Activated gamma-delta T cell (primary cell): ENCODE measurements around the gene SUGCT.
"Not testable (repeated sequence)": the region's sequence is repeated elsewhere in the genome, so short reads cannot be mapped to it uniquely, and the experiment has no call there.

Experiments used
- DNase-seq: peaks from one replicate; lab custom pipeline; 2025; lab: John Stamatoyannopoulos, UW
- total RNA-seq, 2 donors: gene quantifications; one replicate each; lab custom pipeline; 2026; lab: John Stamatoyannopoulos, UW

SUGCT gene
- 0.44 to 0.97 reads per million in 2 donors for total RNA-seq

GRCh38 chr7:40134428-40135316 is at the start of gene SUGCT, which contains the start of gene MPLKIP:
TSS of gene SUGCT (plus strand) at chr7:40135005.
TSS of gene MPLKIP (minus strand) at chr7:40134622. CDS start at chr7:40134567, 55 bp downstream.
- peak; percentile 65 for DNase-seq

DNA sequence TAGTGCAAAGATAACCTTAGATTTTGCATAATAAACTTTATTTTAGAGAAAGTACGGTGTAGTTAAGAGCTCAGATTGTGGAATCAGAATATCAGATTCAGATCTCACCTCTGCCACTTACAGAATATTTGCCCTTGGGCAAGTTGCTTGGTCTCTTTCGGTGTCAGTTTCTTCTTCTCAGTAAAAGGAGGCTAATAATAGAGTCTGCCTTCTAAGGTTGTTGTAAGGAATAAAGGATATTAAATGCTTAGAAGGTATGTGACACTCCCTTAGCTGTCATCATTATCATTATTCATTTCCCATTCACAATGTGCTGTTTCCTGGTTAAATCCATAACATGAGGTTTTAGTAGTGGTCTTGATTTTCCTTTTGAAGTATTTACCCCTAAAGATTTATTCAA is 42.6 kb upstream of the SUGCT start:
- no peak for DNase-seq

DNA sequence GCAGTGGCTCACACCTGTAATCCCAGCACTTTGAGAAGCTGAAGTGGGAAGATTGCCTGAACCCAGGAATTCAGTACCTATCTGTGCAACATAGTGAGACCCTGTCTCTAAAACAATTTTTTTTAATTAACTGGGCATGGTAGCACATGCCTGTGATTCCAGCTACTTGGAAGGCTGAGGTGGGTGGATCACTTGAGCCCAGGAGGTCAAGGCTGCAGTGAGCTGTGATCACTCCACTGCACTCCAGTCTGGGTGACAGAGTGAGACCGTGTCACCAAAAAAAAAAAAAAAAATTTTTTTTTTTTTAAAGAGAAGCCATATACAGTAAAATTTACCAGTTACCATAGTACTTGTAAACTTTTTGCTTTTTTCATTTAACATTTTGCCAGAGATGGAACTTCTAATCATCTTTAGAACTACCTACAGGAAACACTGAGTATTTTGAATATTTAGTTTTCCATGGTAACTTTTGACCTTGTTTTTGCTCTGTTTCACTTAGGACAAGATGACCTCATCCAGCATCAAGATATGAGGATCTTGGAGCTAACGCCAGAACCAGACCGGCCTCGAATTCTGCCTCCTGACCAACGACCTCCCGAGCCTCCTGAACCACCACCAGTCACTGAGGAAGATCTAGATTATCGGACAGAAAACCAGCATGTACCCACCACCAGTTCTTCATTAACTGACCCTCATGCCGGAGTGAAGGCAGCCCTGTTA is 41.0 kb upstream of the SUGCT start:
- no peak for DNase-seq

DNA sequence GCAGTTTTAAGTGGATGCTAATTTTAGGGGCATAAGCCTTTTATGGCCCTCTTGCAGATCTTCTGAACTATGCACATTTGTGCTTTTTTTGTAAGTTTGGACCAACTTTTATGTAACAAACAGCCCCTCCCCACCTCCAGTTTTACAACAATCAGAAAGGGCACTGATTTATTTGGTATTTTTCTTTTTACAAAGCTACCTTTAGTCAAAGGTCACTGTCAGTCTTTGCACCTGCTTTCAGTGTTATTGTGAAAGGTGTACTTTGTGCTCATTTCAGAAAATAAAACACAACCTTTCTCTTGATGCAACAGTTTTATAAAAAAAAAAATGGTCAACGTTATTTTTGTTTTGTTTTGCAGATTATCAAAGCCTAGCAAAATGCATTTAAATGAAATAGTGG is 39.6 kb upstream of the SUGCT start:
- DNase-seq = no peak

DNA sequence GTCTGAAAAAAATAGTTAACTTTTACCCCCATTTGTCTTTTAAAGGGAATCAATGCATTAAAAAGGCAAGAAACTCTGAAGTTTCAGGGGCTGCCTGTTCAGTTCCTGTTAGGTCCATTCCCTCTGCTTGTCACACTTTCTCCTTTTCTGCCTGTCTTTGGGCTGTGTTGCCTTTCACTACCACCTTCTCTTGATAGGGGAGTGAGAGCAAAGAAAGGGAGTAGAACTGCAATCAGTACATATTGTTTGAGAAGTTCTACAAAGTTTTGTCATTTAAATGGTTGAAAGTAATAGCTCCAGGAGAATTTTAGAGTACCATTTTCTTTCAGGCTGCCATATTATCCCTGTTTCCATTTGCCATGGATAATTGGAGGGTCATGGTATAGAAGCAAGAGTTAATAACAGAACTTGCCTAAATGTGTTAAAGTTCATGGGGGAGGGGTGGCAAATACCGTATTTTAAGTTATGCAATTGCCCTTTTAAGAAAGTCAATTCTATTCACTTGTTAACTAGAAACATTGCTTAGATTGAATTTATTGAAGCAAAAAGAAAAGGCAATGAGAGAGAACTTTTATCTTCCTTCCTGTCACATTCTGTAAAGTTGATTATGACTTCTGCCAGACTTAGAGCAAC is 39.0 kb upstream of the SUGCT start:
- DNase-seq = no peak

DNA sequence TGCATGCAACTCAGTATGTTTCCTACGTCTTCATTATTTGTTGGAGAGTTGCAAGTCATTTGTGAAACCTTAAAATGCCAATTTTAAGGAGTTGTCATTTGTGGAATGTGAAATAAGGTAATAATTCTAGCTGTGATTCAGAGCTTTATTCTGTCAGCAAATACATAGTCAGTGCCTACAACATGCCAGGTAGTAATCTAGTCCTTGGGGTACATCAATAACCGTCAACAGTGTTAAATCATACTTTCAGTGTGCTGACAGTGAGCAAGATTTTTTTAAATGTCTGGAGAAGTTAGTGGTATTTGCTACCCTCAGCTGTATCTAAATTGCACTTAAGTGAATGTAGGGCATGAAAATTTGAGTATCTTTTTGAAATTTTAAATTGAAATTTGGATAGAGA is 37.1 kb upstream of the SUGCT start:
- no peak for DNase-seq

GRCh38 chr7:40098810-40099209 is 36.0 kb upstream of the SUGCT start:
- no peak for DNase-seq

DNA sequence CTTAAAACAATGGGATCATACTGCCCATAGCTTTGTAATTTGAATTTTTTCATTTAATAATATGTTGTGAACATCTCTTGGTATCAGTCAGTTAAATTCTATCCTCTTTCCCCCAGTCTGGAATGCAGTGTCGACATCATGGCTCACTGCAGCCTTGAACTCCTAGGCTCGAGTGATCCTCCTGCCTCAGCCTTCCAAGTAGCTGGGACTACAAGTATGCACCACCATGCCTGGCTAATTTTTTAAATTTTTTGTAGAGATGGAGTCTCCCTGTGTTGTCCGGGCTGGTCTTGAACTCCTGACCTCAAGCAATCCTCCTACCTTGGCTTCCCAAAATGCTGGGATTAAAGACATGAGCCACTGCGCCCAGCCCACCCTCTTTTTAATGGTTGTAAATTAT is 35.0 kb upstream of the SUGCT start:
- DNase-seq = no peak

- DNase-seq = no peak
Observed at GRCh38 chr7:40101201-40101600, 33.6 kb upstream of the SUGCT start.

DNA sequence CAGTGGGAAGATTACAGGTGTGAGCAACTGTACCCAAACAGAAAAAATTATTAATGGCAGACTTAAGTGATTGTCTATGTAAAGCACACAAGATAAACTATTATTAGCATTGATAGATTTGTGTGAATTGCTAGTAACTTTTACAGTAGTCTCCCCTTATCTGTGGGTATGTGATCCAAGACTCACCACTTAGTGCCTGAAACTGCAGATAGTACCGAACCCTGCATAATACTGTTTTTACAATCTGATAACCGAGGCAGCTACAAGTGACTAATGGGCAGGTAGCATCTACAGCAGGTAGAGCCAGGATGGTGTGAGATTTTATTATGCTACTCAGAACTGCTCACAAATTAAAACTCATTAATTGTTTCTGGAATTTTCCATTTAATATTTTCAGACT is 31.9 kb upstream of the SUGCT start:
- DNase-seq = no peak

DNA sequence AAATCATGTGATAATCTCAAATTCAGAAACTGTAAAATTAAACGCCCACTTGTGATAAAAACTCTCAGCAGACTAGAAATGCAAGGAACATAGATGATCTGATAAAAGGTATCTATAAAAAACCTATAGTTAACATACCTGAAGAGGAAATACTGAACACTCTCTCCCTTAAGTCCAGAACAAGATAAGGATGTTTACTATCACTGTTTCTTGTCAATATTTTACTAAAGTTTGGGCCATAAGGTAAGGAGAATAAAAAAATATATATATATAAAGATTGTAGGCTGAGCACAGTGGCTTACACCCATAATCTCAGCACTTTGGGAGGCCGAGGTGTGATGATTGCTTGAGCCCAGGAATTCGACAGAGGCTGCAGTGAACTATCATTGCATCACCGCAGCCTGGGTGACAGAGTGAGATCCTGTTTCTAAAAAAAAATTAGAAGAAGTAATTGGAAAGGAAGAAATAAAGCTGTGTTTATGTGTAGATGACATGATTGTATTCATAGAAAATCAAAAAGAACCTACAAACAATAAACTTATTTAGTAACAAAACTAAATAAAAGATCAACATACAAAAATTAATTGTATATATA is 28.8 kb upstream of the SUGCT start:
- DNase-seq = no peak

DNA sequence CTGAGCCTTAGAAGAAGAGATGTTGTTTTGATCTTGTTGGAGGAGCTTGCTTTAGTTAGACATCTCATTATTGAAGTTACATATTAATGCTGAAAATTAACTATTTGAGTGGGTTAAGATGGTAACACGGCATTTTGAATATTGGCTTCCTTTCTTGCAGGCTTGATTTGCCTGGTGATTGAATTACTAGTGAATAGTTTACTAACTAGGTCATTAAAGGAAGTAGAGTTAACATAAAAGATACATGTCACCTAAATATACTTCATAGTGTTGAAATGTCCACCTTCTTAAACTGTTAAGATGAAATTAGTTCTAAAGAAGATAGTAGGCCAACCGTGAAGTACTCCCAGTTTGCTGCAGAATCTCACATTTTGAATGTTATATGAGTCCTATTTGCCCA is 18.9 kb upstream of the SUGCT start:
- no peak for DNase-seq

DNA sequence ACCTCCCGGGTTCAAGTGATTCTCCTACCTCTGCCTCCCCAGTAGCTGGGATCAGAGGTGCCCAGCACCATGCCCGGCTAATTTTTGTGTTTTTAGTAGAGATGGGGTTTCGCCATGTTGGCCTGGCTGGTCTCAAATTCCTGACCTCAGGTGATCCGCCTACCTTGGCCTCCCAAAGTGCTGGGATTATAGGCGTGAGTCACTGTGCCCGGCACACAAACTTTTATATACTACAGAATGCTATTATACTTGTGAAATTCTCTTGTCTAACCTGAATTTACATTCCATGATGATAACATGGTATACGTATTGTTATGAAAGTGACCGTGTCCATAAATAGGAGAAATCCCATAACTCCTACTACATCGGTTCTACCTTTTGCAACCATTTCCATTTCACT is 17.6 kb upstream of the SUGCT start:
- DNase-seq = not testable (repeated sequence)

DNA sequence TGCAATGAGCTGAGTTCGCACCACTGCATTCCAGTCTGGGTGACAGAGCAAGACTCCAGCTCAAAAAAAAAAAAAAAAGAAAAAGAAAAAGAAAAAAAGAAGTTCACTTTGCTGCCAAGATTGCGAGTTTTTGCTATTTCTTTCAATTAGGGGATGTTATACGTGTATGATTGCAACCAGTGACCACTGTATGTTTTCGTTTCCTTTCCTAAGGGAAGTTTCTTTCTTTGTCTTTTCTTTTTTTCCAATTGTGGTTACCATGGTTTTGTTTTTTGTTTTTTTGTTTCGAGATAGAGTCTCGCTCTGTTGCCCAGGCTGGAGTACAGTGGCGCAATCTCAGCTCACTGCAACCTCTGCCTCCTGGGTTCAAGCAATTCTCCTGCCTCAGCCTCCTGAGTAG is 16.6 kb upstream of the SUGCT start:
- DNase-seq = not testable (repeated sequence)

DNA sequence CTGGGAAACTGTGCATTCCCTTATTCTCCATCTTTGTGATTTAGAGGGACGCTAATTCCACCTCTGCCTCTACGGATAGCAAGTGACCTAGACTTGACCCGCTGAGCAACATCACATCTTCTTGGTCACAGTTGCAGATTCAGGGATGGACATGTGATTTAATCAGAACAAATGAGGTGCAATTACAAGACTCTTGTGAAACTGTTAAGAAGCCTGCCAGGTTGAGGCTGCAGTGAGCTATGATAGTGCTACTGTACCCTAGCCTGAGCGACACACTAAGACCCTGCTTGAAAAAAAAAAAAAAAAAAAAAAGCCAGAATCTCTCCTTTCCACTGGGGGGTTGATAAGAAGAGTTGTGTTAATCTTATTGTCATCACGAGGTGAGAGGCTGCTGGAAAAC is 14.8 kb upstream of the SUGCT start:
- no peak for DNase-seq

DNA sequence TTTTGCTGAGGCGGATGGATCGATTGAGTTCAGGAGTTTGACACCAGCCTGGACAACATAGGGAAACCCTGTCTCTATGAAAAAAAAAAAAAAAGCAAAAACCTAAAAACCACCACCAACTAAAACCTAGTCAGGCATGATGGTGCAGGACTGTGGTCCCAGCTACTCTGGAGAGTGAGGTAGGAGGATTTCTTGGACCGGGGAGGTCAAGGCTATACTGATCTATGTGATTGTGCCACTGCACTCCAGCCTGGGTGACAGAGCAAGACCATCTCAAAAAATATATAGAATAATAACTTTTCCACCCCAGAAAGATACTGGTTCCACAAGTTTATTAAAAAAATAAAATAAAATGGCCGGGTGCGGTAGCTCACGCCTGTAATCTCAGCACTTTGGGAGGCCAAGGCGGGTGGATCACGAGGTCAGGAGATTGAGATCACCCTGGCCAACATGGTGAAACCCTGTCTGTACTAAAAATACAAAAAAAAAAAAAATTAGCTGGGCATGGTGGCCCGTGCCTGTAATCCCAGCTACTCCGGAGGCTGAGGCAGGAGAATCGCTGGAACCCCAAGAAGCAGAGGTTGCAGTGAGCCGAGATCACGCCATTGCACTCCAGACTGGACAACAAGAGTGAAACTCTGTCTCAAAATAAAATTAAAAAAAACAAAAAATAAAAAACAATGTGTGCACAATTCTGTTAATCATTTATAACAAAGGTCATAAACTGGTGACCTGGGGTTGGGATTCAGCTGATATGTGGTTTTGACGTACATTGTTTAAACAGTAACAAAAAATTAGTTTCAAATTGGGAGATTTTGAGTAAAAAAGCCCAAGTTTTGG is 12.5 kb upstream of the SUGCT start:
- DNase-seq = not testable (repeated sequence)

DNA sequence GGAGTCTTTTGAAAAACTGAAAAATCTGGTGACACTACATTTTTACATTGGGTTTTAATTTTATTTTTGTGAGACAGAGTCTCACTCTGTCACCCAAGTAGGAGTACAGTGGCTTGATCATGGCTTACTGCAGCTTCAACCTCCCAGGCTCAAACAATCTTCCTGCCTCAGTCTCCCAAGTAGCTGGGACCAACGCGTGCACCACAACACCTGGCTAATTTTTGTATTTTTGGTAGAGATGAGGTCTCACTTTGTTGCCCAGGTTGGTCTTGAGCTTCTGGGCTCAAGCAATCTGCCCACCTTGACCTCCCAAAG is 11.9 kb upstream of the SUGCT start:
- DNase-seq = no peak

DNA sequence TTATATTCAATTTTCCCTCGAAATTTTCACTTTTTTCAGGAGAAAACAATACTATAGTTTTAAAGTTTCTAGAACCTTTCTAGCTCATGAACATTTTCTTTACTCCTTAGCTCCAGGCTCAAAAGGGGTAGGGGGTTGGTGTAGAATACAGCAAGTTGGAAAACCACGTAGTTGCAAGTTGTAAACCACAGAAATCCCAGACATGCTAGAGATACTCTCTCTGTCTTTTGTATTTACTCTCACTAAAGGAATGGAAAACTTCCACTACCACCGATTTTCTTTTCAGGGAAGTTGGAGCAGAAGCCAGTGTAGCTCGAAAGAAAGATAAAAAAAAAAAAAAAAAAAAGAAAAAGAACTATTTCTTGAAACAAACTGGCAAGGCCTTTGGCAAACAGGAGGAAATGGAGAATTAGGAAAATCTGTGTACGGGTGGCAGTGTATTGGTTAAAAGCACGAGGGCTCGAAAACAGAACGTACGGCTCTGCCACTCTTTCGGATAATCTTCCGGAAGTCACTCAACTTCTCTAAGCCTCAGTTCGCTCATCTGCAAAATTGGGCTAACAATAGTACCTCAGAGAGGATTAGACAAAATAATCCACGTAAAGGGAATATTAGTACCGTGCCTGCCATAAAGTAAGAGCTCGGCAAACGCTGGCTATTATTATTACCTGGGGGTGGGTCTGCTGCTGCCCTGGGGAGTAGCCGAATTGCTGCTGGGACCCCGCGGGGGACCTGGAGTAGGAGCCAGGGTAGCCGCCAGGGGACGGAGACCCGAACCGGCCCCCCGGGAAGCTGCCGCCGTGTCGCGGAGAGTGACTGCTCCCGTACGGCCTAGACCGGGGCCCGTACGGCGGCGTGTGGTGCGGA is 1.0 kb upstream of the SUGCT start:
- no peak for DNase-seq

DNA sequence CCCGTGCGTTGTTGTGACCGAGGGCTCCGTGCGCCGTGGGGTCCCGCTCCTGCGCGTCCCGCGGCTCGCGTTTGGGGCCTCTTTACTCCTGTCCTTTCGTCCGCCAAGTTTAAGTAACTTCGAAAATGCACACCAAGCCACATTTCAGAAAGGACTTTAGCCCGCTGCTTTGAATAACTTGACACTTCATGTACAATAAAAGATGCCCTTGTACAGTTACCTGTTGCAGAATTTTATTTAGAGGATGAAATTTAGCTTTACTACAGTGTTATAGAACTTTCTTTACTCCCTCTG is 459 bp downstream of the SUGCT start:
- DNase-seq = no peak

GRCh38 chr7:40137563-40137962 is 2.8 kb downstream of the SUGCT start:
- no peak for DNase-seq

DNA sequence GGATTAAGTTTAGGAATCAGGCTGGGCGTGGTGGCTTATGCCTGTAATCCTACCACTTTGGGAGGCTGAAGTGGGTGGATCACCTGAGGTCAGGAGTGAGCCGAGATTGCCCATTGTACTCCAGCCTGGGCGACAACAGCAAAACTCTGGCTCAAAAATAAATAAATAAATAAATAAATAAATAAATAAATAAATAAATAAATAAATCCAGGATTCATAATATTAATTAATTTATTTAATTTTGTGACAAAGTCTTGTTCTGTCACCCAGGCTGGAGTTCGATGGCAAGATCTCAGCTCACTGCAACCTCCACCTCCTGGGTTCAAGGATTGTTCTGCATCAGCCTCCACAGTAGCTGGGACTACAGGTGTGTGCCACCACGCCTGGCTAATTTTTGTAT is 4.2 kb downstream of the SUGCT start:
- DNase-seq = no peak
